Gastroesophageal sphincter (tissue), 3 donors: ENCODE results near the gene TBL1XR1.

Experiments used
- EP300 ChIP-seq: sonication (generic); formaldehyde crosslinking; IDR thresholded peaks from one replicate; pipeline ENCODE4 v1.6.1; 2017; ENCODE audit warnings: antibody characterized with exemption, mild to moderate bottlenecking
- POLR2A ChIP-seq, 2 donors: fragments of 450-650 bp; IDR thresholded peaks; one replicate each; pipeline ENCODE4 v1.6.1; 2017; ENCODE audit warnings: antibody characterized with exemption in 2 of 2, mild to moderate bottlenecking in 2 of 2, moderate library complexity in 1 of 2
- POLR2AphosphoS5 ChIP-seq: sonication (generic); formaldehyde crosslinking; IDR thresholded peaks from one replicate; pipeline ENCODE4 v1.6.1; 2017; ENCODE audit warnings: antibody characterized with exemption
- TF ChIP-seq, protein P1 (sequence below), 4 experiments: fragments of 200-600 bp in 2 of 4; fragments of 450-650 bp in 2 of 4; sonication (generic) in 1 of 4; IDR thresholded peaks; one replicate each; pipeline ENCODE4 v1.5.1; 2017 to 2019; ENCODE audit warnings: antibody characterized with exemption in 4 of 4, mild to moderate bottlenecking in 2 of 4, moderate library complexity in 2 of 4

- TF ChIP-seq POLR2AphosphoS5 (no peak), POLR2A (IDR thresholded peaks at IDR 0.05) (no peak), EP300 (no peak)
- TF ChIP-seq, protein P1, sequence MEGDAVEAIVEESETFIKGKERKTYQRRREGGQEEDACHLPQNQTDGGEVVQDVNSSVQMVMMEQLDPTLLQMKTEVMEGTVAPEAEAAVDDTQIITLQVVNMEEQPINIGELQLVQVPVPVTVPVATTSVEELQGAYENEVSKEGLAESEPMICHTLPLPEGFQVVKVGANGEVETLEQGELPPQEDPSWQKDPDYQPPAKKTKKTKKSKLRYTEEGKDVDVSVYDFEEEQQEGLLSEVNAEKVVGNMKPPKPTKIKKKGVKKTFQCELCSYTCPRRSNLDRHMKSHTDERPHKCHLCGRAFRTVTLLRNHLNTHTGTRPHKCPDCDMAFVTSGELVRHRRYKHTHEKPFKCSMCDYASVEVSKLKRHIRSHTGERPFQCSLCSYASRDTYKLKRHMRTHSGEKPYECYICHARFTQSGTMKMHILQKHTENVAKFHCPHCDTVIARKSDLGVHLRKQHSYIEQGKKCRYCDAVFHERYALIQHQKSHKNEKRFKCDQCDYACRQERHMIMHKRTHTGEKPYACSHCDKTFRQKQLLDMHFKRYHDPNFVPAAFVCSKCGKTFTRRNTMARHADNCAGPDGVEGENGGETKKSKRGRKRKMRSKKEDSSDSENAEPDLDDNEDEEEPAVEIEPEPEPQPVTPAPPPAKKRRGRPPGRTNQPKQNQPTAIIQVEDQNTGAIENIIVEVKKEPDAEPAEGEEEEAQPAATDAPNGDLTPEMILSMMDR (IDR thresholded peaks at IDR 0.05), result no peak
Observed at GRCh38 chr3:177212278-177212610, 15.0 kb upstream of the TBL1XR1 start.
